HG02798 (cell line): ENCODE data around the gene PPP2R1A.
A peak's percentile ranks its signal among the peaks of the same experiment; 100 is the strongest.

Source experiments
- ATAC-seq: cut with Tn5 transposase; IDR thresholded peaks from one replicate; pipeline ENCODE4 v1.9.1; 2021; ENCODE audit warnings: mild to moderate bottlenecking; ENCODE audit not compliant: unreplicated experiment, poor library complexity

Gene PPP2R1A

GRCh38 chr19:52189735-52190486, at the start of gene PPP2R1A:
Gene PPP2R1A, plus strand, starts transcription at chr19:52190052. Its CDS starts 45 bp downstream, at chr19:52190097.
- peak; percentile 90 for ATAC-seq

GRCh38 chr19:52141203-52141602, 48.6 kb upstream of the PPP2R1A start:
- ATAC-seq = no peak

GRCh38 chr19:52142001-52142595, 47.8 kb upstream of the PPP2R1A start:
- ATAC-seq = no peak

GRCh38 chr19:52148256-52148655, 41.6 kb upstream of the PPP2R1A start:
- no peak for ATAC-seq

- no peak for ATAC-seq
Measured at GRCh38 chr19:52155596-52156359, 34.1 kb upstream of the PPP2R1A start.

- no peak for ATAC-seq
Measured at GRCh38 chr19:52170304-52170703, 19.5 kb upstream of the PPP2R1A start.

- peak; percentile 23 for ATAC-seq
Measured at GRCh38 chr19:52170863-52171320, 19.0 kb upstream of the PPP2R1A start.

GRCh38 chr19:52171321-52172169, 18.3 kb upstream of the PPP2R1A start, which contains the start of gene ZNF836:
Gene ZNF836, minus strand, starts transcription at chr19:52171621. Its CDS starts 3,549 bp downstream, at chr19:52168072.
- ATAC-seq = peak; percentile 88

GRCh38 chr19:52172347-52172746, 17.5 kb upstream of the PPP2R1A start:
- no peak for ATAC-seq

- ATAC-seq = no peak
Measured at GRCh38 chr19:52176574-52176973, 13.3 kb upstream of the PPP2R1A start.

GRCh38 chr19:52187407-52187806, 2.4 kb upstream of the PPP2R1A start:
- ATAC-seq = no peak

GRCh38 chr19:52188822-52189734, 774 bp upstream of the PPP2R1A start:
- ATAC-seq = peak; percentile 1

- no peak for ATAC-seq
Measured at GRCh38 chr19:52190487-52191293, 838 bp downstream of the PPP2R1A start.

- ATAC-seq = no peak
Measured at GRCh38 chr19:52191389-52191788, 1.5 kb downstream of the PPP2R1A start.

GRCh38 chr19:52191951-52192350, 2.1 kb downstream of the PPP2R1A start:
- no peak for ATAC-seq

GRCh38 chr19:52196256-52196967, 6.6 kb downstream of the PPP2R1A start:
- ATAC-seq = no peak

GRCh38 chr19:52197964-52198363, 8.1 kb downstream of the PPP2R1A start:
- ATAC-seq = no peak

GRCh38 chr19:52198678-52199077, 8.8 kb downstream of the PPP2R1A start:
- no peak for ATAC-seq
